GM21737 (cell line): Measurements from ENCODE around the gene FOXP2.

ENCODE experiments used
- ATAC-seq: cut with Tn5 transposase; IDR thresholded peaks from one replicate; pipeline ENCODE4 v1.9.1; 2021; ENCODE audit warnings: mild to moderate bottlenecking, moderate library complexity; ENCODE audit not compliant: unreplicated experiment

FOXP2 gene

DNA sequence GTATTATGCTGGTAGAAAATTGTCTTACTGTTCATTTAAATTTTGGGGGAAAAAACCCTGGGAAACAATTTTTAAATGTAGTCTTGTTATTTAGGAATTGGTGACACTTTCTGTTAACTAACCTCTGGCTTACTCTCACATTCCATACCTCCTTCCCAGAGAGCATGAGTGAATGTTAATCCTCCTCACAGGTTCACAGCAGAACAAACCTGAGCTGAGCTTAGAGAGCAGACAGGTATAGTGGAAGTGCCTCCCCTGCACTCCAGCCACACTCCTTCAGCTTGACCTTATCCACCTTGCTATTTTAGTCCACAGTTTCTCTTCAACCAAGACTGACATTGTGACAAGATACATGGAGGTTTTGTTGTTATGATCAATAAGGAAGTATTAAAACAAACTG lies 235.9 kb downstream of the FOXP2 start:
- no peak for ATAC-seq

DNA sequence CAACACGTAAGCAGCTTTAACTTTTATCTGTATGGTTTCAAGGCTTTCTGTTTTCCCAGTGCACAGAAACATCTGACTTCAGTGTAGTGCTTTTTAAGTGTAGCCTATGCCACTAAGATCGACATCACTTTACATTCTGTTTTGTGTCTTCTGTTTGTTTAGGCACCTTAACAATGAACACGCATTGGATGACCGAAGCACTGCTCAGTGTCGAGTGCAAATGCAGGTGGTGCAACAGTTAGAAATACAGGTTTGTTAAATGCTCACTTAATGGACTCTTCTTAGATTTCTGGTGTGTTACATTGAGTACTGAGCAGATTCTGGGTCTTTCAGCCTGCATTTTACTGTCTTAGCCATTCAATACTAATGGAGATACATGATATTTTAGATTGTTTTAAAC lies 237.4 kb downstream of the FOXP2 start:
- no peak for ATAC-seq

DNA sequence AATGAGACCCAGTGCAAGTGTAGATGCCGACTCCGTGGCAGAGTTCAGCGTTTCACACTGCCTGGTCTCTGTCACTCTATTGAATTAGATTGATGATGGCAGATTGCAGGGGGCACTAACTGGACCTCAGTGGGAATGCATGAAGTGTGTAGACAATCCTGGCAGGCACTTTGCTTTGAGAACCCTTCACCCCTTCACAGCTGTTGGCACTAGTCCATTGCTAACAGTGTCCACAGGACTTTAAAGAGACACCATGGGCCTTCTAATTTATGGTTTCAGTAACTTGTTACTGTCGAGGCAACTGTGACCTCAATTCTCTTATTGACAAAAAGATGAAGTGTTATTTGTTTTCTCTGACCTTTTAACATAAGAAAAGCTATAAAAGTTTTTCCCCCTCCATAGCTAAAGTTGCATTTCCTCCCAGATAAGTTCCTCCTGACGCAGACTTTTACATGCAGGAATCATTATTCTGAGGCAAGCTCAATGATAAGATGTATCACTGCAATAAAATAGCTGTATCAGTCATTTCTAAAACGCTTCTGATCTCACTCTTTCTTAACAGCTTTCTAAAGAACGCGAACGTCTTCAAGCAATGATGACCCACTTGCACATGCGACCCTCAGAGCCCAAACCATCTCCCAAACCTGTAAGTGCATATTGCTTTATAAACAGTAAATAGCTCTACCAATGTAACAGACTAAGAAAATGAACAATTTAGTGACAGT lies 238.9 kb downstream of the FOXP2 start:
- ATAC-seq, result no peak

DNA sequence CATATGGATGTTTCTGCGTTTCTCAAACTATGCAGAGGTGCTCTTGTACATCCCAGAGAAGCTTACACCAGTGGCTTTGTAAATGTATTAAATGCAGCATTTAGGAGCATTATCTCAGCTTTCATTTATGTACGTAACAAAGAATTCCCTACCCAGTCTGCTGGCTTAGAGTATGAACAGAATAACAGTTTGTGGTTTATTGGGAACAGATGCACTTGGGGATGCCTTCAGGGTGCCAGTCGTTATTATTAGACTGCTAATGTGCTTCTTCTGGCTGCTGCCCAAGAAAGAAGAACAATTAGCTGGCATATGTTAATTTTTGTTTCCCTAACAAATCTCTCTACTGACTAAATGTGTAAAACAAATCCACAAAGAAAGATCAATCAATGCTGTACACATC lies 241.9 kb downstream of the FOXP2 start:
- no peak for ATAC-seq

DNA sequence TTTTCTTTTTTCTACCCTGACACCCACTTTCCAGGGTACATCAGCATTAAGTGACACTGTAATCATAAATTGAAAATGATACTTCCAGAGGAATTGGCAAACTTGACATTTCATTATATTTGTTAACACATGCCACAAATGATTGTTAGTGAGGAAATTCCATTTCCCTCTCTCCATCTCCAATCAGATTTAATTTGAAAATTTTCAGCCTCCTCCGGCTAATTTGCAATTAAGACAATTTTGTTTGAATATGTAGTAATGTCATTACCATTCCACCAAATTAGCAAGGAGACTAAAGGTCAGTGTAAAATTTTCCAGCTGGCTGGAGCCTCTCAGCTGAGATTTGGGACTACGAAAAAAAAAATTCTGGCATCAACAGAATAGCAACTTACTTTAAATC lies 242.7 kb downstream of the FOXP2 start:
- ATAC-seq, result no peak

DNA sequence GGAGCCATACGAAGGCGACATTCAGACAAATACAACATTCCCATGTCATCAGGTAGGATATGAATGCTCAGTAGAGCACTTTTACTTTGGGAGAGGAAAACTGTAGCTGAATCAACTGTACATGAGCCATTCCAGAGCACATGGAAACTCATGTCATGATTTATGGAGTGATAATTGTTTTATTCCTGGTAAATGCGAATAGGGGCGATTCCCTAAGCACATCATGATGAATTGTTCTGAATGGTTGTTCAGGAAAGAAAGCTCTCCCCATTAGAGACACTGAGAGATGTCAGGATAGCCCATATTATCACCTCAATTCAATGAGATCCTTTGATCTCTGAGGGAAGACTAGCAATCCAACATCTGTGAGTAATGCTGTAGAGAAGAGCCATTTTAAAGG lies 243.6 kb downstream of the FOXP2 start:
- ATAC-seq, result no peak

DNA sequence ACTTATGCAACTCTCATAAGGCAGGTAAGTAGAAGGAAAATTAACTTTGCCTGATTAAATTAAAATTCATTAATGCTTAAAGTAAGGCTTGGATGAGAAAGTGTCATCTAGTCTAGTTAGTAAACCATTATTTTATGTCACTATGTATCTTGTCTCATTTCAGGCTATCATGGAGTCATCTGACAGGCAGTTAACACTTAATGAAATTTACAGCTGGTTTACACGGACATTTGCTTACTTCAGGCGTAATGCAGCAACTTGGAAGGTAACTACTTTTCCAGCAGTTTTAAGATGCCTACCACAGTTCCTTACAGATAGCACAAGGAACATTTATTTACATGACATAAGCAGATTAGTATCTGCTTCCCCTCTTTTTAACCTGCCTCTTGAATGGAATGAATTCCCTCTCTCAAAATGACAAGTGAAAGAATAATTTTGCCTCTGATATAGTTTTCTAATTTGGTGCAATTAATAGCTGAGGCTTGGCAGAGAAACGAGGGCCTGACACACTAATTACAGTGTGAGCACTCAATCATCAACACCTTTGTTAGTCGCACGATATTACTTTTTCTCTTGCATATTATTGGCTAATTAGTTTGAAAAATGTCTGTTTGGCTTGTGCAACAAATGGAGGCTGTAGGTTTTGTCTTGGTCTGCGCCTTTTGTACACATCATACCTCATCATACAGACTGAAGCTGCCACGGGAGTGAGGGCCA lies 245.0 kb downstream of the FOXP2 start:
- no peak for ATAC-seq

DNA sequence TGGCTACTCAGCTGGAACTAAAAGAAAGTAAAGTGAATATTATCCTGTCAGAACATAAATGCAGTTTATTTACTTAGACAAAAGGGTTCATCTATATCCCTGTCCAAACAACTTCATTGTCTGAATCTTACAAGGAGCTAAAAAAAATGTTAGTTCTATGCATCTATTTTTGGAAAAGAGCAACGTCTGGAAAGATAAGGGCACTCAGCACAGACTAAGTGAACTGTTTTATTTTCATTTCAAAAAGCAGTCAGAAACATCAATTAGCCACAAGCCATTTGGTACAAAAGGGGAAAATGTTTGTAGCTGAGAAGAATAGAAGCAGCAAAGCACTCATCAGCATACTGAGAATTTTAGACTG lies 245.5 kb downstream of the FOXP2 start:
- no peak for ATAC-seq

DNA sequence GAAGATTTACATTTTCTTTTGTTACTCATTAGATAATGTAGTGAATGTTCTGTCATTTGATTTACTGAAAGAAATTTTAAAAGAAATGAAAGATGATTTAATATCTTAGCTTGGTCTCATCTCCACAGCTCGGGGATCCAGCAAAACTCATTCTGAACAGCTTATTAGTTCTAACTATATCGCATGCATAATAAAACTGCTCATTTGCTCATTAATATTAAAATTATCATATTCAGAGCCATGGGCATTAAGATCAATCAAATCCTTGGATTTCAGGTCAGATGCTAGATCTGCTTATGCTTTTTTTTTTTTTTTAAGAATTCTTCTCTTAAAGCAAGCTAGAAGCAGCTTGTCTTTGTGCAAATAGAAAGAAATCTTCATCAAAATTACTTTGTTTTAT lies 246.1 kb downstream of the FOXP2 start:
- ATAC-seq, result no peak

DNA sequence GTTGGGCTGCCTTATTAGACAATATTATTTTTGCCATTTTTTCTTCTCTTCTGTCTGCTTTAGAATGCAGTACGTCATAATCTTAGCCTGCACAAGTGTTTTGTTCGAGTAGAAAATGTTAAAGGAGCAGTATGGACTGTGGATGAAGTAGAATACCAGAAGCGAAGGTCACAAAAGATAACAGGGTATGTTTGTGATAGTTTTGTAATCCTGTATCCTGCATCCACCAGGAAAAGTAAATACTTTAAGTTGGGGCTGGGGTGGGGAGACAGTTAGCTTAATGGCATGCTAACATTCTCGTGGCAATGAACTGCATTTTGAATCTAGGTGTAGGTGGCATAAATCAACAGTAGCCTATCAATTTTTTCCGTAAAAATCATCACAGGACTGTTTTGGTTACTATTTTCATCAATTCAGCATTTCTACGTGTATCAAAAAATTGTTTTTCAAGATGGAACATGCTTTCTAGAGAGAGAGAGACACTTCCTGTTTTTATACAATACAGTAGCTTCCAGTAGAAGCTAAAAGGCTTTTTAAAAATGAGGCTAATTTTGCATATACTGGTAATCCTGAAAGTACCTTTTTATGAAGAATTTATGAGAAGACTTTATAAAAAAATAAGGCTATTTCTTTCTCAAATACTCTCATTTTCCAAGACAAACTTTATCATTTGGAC lies 247.5 kb downstream of the FOXP2 start:
- ATAC-seq, result no peak

DNA sequence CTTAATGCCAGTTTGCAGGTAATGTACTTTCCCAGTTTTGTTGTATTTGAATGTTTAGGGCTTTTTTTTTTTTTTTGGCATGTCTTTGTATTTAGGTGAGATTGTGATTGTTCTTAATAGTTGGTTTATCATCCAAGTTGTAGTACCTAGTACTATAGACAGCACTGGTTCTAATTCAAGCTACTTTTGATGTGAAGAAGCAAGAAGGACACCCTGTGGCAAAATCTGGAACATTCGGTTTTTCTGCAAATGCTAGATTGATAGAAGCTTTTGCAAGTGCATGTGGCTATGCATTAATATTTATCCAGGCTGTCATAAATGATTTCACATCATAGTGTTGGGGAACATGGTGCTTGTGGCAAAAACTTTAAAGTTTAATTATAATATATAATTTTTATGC lies 248.9 kb downstream of the FOXP2 start:
- ATAC-seq, result no peak

DNA sequence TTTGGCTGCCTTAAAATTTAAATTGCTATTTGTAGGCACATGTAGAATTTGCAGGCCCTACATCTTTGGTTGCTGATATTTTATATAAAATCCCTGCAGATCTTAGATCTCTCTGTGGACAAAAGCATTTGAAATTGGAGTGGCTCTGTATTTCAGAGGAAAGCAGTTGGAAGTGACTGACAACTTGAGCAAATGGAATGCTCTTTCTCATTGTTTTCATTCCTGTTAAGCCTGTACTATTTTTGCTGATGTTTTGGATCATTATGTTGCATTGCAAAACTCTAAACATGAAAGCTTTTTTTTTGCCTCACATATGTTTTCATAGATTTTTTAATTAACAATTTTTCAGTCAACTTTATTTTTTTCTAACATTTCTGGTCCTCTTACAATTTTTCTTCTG lies 256.1 kb downstream of the FOXP2 start:
- ATAC-seq, result no peak

DNA sequence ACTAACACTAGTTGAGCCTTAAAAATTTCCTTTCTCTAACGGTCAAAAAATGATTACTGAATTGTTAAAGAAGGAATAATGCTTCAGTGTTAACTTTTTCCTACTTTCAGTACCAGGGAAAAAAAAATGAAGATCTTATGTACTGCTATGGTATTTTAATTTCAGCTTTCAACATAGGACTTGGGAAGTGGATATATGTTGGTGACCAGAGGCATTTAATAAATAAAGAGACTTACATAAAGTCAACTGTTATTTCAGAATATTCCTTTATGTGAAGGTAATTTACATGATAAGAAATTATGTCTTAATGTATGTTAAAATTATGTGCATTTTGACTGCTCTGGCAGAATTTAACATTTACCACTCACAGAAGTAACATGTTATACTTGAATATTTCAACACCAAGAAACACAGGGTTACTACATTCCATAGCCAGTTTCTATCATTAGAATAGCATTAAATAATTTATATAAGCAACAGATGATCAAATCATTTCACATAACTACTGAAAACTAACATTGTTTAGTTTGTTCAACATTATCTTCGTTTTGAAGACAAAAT lies 257.0 kb downstream of the FOXP2 start:
- no peak for ATAC-seq

DNA sequence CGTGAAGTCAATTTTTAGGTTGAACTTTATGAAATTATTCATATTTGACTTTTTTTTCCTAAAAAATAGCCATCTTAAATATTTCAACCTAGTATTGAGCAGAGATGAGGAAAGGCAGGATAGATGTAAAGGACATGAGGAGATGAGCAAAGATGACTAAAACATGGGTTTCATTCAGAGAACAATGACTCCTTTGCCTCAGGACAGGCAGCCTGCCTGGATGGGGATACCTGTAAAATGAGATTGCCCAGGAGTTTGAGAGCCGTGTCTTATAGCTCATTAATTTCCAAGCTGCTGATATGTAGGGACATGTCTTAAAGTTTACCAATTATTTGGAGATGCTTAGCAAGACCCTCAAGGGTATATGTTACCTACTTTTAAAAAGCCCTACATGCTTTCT lies 263.5 kb downstream of the FOXP2 start:
- ATAC-seq, result no peak

DNA sequence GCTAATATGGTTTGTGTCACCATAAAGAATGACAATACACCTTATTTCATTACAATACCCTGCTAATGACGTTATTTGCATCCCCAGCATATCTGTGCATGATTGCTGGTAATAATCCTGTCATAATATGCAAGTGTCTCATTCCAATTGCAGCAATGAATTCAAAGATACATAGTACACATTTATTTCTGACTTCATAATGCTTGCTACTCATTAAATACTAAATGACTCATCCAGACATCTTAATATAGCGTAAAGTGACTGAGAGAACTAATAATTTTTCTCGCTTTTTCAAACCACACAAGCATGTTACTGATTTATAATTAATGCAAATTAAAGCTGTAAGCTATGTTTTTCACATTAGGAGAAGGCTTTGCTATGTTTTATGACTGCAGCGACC lies 272.6 kb downstream of the FOXP2 start:
- ATAC-seq, result no peak

DNA sequence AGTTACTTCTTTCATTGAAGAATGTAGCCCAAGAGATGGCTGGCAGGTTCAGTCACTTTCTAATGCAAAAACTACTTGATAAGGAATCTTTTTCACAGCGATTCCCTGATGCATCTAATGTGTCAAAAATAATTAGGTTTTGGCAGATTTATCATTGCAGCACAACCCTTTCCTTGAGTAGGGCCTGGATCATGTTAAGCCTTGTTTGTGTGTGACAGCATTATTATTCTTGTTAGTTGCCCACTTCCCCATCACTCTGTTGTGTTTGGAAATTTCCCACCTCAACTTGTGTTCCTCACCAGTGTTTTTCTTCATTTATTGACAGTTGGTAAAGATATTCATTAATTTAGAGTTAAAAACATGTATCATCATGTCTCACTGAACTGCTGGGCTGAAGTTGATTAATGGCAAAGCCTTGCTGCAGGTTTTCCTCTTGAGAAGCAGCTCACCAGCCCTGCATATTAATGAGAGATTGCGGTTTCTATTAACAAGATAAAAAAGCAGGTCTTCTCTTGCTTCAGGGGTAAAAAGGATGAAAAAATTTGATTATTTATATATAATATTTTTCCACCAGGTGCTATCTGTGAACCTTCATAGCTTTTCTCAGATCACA lies 273.9 kb downstream of the FOXP2 start:
- no peak for ATAC-seq

DNA sequence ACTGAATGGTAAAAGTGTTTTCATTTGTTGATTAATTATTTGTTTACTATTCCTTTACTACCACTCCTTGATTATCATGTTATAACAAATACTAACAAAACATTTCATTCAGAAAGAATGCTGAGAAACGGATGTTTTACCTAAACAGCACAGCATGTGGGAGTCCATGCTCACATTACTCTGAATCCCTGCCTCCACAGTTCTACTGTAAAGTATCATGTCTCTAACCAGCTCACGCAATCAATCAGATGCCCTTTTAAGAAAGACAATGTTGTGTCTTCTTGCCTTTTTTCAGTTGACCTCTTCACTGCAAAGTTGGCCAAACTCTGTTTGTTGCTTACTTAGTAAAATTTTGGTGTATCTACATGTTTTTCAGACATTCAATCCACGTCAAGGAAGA lies 274.8 kb downstream of the FOXP2 start:
- ATAC-seq, result no peak

DNA sequence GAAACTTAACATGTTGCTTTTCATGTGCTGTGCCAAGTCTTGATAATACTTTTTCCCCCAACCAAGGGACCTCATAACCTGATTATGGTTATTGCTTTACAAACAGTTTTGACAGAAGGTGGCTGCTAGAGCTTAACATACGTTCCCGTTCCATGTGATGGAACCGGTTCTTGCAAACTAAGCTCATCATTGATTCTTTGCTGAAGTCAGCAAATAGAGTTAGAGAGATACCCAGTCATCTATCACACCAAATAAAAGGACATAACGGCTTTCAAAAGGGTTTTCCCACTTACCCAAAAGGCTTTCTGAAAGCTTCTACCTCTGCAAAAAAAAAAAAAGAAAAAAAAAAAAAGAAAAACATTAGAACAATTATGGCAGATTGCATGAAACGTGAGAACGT lies 277.0 kb downstream of the FOXP2 start:
- ATAC-seq, result no peak

DNA sequence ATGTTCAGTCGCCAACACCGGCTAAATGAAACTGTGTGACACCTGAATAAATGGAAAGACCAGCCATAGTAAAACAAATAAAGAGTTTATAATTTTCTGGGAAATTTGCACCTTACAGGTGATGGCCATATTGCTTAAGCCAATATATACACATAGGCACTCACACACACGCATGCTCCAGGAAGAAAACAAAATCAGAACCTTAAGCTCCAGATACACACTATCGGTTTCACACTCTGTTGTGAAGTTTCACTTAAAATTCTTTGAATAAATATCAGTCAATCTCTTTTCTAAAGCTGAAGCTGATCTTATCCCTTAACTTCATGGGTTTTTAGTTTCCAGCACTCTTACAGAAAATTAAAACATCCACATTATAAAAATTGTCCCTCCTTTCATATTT lies 280.6 kb downstream of the FOXP2 start:
- ATAC-seq, result no peak

DNA sequence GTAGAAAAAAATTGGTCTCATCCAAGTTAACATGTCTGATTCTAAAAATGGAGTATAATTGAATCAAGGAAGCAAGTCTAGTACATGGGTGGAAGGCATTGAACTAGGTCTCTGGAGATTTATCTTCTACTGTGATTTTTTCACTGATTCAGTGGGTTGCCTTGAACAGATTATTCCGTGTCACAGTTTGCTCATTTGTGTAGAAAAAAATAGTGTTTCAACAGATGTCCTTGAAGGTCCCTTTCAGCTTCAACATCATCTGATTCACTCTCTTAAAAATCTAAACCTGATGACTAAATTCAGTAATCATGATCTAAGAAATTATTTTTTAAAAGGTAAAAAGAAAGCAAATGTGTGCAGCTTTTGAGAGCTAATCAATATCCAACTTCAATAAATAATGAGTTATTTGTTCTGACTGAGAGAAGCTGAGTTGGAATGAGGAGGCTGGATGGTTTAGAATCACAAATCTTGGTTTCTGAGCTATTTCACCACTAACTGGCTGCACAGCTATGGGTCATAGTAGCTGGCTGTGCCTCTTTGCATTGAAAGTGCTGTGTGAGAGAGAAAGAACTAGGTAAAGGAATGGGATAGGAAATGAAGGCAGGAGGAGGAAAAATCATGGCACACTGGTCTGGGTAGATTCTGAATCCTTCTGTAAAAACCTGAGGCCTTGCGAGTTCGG lies 285.8 kb downstream of the FOXP2 start:
- ATAC-seq, result no peak

DNA sequence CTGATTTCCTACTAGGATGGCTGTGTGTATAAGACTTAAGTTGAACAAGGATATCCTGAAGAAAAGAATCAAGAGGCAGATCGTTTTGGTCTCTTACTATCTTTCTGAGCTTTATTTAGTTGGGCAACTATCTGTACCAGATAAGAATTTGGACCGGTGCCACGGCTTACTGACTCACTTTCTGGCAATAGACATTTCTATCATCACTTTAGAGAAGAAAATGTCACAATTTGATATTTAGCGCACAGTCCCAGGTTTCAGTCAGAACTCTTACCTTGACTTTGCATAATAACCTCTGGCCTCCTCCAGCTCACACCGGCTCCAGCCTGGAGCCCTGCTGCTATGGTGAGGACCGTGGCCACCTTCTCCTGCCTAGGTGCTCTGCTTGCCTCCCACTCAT lies 289.1 kb downstream of the FOXP2 start:
- ATAC-seq, result no peak
